H9 (cell line): Measurements from ENCODE around the gene NOD1. TPM values are rescaled to one million over a fixed set of nuclear protein-coding genes. Genes with fewer than 3 reads are reported as not detected.

Experiments
- DNase-seq: peaks from one replicate; pipeline ENCODE4 v3.0.0-alpha.2; 2017
- H2AFZ ChIP-seq: one replicate; pipeline ENCODE4 v1.6.1; 2013; ENCODE audit warnings: mild to moderate bottlenecking, low read length, control low read depth, moderate library complexity
- H2AK5ac ChIP-seq: 2 replicates; pipeline ENCODE4 v1.6.1; 2013; ENCODE audit warnings: low read length, control low read depth, mixed read lengths; ENCODE audit not compliant: insufficient read length
- H2BK120ac ChIP-seq: one replicate; pipeline ENCODE4 v1.6.1; 2013; ENCODE audit warnings: low read depth, mild to moderate bottlenecking, low read length, control low read depth, inconsistent platforms; ENCODE audit not compliant: poor library complexity, severe bottlenecking
- H2BK12ac ChIP-seq: 2 replicates; pipeline ENCODE4 v1.6.1; 2013; ENCODE audit warnings: low read length, control low read depth, mixed read lengths, low read depth; ENCODE audit not compliant: insufficient read length
- H2BK15ac ChIP-seq: 2 replicates; pipeline ENCODE4 v1.6.1; 2013; ENCODE audit warnings: low read depth, low read length, control low read depth
- H2BK20ac ChIP-seq: one replicate; pipeline ENCODE4 v1.6.1; 2013; ENCODE audit warnings: low read depth, mild to moderate bottlenecking, low read length, control low read depth, inconsistent platforms; ENCODE audit not compliant: poor library complexity, severe bottlenecking
- H2BK5ac ChIP-seq: 2 replicates; pipeline ENCODE4 v1.6.1; 2013; ENCODE audit warnings: low read length, control low read depth, mixed read lengths; ENCODE audit not compliant: insufficient read length
- H3K14ac ChIP-seq: 2 replicates; pipeline ENCODE4 v1.6.1; 2013; ENCODE audit warnings: low read length, control low read depth; ENCODE audit not compliant: insufficient read depth
- H3K18ac ChIP-seq: 2 replicates; pipeline ENCODE4 v1.6.1; 2013; ENCODE audit warnings: low read depth, mild to moderate bottlenecking, mixed read lengths, low read length, control low read depth; ENCODE audit not compliant: insufficient read length
- H3K23ac ChIP-seq: 2 replicates; pipeline ENCODE4 v1.6.1; 2013; ENCODE audit warnings: low read length, control low read depth, mixed read lengths, low read depth; ENCODE audit not compliant: insufficient read length
- H3K23me2 ChIP-seq: 2 replicates; pipeline ENCODE4 v1.6.1; 2013; ENCODE audit warnings: low read depth, mild to moderate bottlenecking, mixed read lengths, low read length, control low read depth; ENCODE audit not compliant: insufficient read length, poor library complexity, severe bottlenecking
- H3K27ac ChIP-seq: 2 replicates; pipeline ENCODE4 v1.5.1; 2013; ENCODE audit warnings: low read length, control low read depth, mixed read lengths, low read depth; ENCODE audit not compliant: insufficient read length
- H3K27me3 ChIP-seq: 2 replicates; pipeline ENCODE4 v1.6.1; 2013; ENCODE audit warnings: low read length, control low read depth, inconsistent platforms; ENCODE audit not compliant: insufficient read depth
- H3K4ac ChIP-seq: 2 replicates; pipeline ENCODE4 v1.6.1; 2013; ENCODE audit warnings: low read depth, mild to moderate bottlenecking, control low read depth, inconsistent platforms, low read length, moderate library complexity
- H3K4me1 ChIP-seq: 2 replicates; pipeline ENCODE4 v1.6.1; 2013; ENCODE audit warnings: low read length, control low read depth, inconsistent platforms; ENCODE audit not compliant: insufficient read depth
- H3K4me2 ChIP-seq: 2 replicates; pipeline ENCODE4 v1.6.1; 2013; ENCODE audit warnings: low read length, control low read depth, mixed read lengths; ENCODE audit not compliant: insufficient read length, insufficient read depth
- H3K56ac ChIP-seq: 2 replicates; pipeline ENCODE4 v1.6.1; 2013; ENCODE audit warnings: low read depth, mild to moderate bottlenecking, mixed read lengths, low read length, control low read depth; ENCODE audit not compliant: insufficient read length
- H3K79me1 ChIP-seq: 2 replicates; pipeline ENCODE4 v1.6.1; 2013; ENCODE audit warnings: low read depth, mild to moderate bottlenecking, moderate library complexity, low read length, control low read depth, inconsistent platforms; ENCODE audit not compliant: insufficient read depth, poor library complexity, severe bottlenecking
- H3K79me2 ChIP-seq: 2 replicates; pipeline ENCODE4 v1.6.1; 2013; ENCODE audit warnings: low read length, control low read depth, inconsistent platforms; ENCODE audit not compliant: insufficient read depth
- H3K9ac ChIP-seq: 2 replicates; pipeline ENCODE4 v1.6.1; 2013; ENCODE audit warnings: low read length, control low read depth, mixed read lengths; ENCODE audit not compliant: insufficient read length; ENCODE audit errors: extremely low read depth
- H3K9me3 ChIP-seq: one replicate; pipeline ENCODE4 v1.6.1; 2013; ENCODE audit warnings: low read depth, low read length, inconsistent platforms; ENCODE audit not compliant: control insufficient read depth
- H3T11ph ChIP-seq: one replicate; pipeline ENCODE4 v1.6.1; 2013; ENCODE audit warnings: mild to moderate bottlenecking, low read length, control low read depth, inconsistent platforms
- H4K20me1 ChIP-seq: one replicate; pipeline ENCODE4 v1.6.1; 2013; ENCODE audit not compliant: control insufficient read depth, insufficient read length, insufficient read depth
- H4K5ac ChIP-seq: 2 replicates; pipeline ENCODE4 v1.6.1; 2013; ENCODE audit warnings: low read depth, mild to moderate bottlenecking, mixed read lengths, low read length, control low read depth; ENCODE audit not compliant: insufficient read length
- H4K8ac ChIP-seq: replicated peaks from 2 replicates; pipeline ENCODE4 v1.6.1; 2013; ENCODE audit warnings: low read length, control low read depth, mixed read lengths, low read depth; ENCODE audit not compliant: insufficient read length
- H4K91ac ChIP-seq: 2 replicates; pipeline ENCODE4 v1.6.1; 2013; ENCODE audit warnings: low read depth, mild to moderate bottlenecking, moderate library complexity, mixed read lengths, low read length, control low read depth; ENCODE audit not compliant: insufficient read length
- H3K27ac Mint-ChIP-seq, 3 experiments: 2 replicates in 2 of 3; 3 replicates in 1 of 3; pipeline ENCODE4 v1.8.0; 2020 to 2021; ENCODE audit warnings: mixed read lengths in 3 of 3, mild to moderate bottlenecking in 1 of 3, moderate library complexity in 1 of 3
- H3K27me3 Mint-ChIP-seq: 2 replicates; pipeline ENCODE4 v1.8.0; 2021; ENCODE audit warnings: low read depth, mild to moderate bottlenecking, moderate library complexity, mixed read lengths
- H3K36me3 Mint-ChIP-seq, 3 experiments: 2 replicates in 2 of 3; 3 replicates in 1 of 3; pipeline ENCODE4 v1.8.0; 2020 to 2021; ENCODE audit warnings: low read depth in 3 of 3, mixed read lengths in 3 of 3; ENCODE audit not compliant: insufficient read depth in 1 of 3
- H3K4me1 Mint-ChIP-seq, 2 experiments: 2 replicates each; pipeline ENCODE4 v1.8.0; 2020; ENCODE audit warnings: mixed read lengths in 2 of 2
- H3K4me3 Mint-ChIP-seq, 2 experiments: 2 replicates in 1 of 2; 3 replicates in 1 of 2; pipeline ENCODE4 v1.8.0; 2020 to 2021; ENCODE audit warnings: mild to moderate bottlenecking in 2 of 2, mixed read lengths in 2 of 2, moderate library complexity in 1 of 2
- H3K9me3 Mint-ChIP-seq, 2 experiments: 2 replicates in 1 of 2; 3 replicates in 1 of 2; pipeline ENCODE4 v1.8.0; 2020; ENCODE audit warnings: mild to moderate bottlenecking in 2 of 2, mixed read lengths in 2 of 2, moderate library complexity in 1 of 2
- WGBS: extraction: QIAGEN DNeasy Blood & Tissue Kit; methylation state at CpG from one replicate; pipeline ENCODE4 v1.1.7; 2013; ENCODE audit warnings: missing lambda C conversion rate, low lambda C conversion rate, mixed read lengths; ENCODE audit not compliant: insufficient read length; ENCODE audit errors: extremely low coverage; 5-methylcytosine and 5-hydroxymethylcytosine counted together
- total RNA-seq: library from RNA; stranded (reverse); gene quantifications from 2 replicates; pipeline ENCODE4 v1.2.1, GENCODE V29; 2021
- TF ChIP-seq, protein P1 (sequence below): fragments of 200-600 bp; sonication (generic); conservative IDR thresholded peaks from 3 replicates; pipeline ENCODE4 v1.8.0; 2021; ENCODE audit warnings: antibody characterized with exemption, mild to moderate bottlenecking

NOD1 gene
- total RNA-seq, 1 experiment from 2014 or later: 5.3 TPM

DNA sequence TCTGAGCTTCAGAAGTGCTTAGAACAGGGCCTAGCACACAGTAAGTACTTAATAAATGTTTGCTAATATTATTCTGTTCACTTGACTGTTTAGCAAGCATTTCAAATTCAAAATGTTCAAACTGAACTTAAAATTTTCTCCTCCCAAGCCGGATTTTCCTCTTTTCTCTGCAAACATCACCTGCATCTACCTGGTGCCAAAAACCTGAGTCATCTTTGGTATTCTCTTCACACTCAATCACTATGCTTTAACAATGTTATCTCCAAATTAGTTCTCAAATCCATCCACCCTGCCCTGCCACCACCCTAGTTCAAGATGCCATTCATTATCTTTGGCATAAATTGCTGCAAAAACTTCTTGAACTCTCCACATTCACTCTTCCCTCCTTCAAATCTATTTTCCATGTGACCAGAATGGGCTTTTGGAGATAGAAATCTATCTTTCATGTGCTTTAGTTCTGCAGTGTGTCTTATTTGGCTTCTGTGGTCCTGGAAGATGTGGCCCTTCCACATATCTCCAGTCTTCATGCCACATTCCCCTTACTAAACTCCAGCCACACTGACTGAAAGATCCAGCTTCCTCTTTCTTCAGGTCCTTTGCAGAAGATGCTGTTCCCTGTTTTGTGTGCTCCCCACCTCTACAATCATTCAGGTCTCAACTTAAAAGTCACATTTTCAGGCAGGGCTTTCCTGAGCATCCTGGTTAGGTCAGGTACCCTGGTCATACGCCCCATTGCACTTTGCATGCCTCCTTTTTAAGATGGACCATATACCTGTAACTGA is 24.1 kb upstream of the NOD1 start:
- Histone ChIP-seq H2BK12ac (no peak overlapping the region), H2BK5ac (no peak overlapping the region), H3K23me2 (peaks cover 9% of the 10 kb centered on the region), H3K79me1 (peaks cover 6% of the 10 kb centered on the region), H4K8ac (no peak overlapping the region), H3K23ac (no peak overlapping the region), H3K56ac (no peak overlapping the region), H3K4ac (no peak overlapping the region), H3K9me3 (no peaks in the 10 kb centered on the region), H4K5ac (no peak overlapping the region), H3K27me3 (no peaks in the 10 kb centered on the region), H3K27ac (no peak overlapping the region), H2AFZ (no peak overlapping the region), H2BK120ac (no peak overlapping the region), H4K20me1 (no peaks in the 10 kb centered on the region), H3K14ac (no peak overlapping the region), H2BK20ac (no peak overlapping the region), H3K4me1 (peaks cover 11% of the 10 kb centered on the region; the same call in 1 of the 2 replicates), H3K18ac (no peak overlapping the region), H3K79me2 (peaks cover 19% of the 10 kb centered on the region; the same call in 1 of the 2 replicates), H2BK15ac (no peak overlapping the region), H3T11ph (no peak overlapping the region), H4K91ac (no peak overlapping the region), H3K4me2 (peak overlapping the region; percentile 99), H2AK5ac (no peak overlapping the region), H3K9ac (no peak overlapping the region)
- no CpG with 5 or more reads among the region's 2 CpGs for WGBS
- Mint-ChIP-seq H3K4me1 (peaks cover 20 to 21% of the 10 kb centered on the region in 2 experiments), H3K27me3 (peaks cover 14% of the 10 kb centered on the region), H3K27ac (no peak overlapping the region), H3K36me3 (peaks cover 22 to 50% (median 41%) of the 10 kb centered on the region in 3 experiments), H3K9me3 (peaks cover 17 to 19% of the 10 kb centered on the region in 2 experiments), H3K4me3 (peak overlapping the region in 1 of 2 experiments; percentile 83; a peak in 3 of 5 replicates)
- TF ChIP-seq, protein P1, sequence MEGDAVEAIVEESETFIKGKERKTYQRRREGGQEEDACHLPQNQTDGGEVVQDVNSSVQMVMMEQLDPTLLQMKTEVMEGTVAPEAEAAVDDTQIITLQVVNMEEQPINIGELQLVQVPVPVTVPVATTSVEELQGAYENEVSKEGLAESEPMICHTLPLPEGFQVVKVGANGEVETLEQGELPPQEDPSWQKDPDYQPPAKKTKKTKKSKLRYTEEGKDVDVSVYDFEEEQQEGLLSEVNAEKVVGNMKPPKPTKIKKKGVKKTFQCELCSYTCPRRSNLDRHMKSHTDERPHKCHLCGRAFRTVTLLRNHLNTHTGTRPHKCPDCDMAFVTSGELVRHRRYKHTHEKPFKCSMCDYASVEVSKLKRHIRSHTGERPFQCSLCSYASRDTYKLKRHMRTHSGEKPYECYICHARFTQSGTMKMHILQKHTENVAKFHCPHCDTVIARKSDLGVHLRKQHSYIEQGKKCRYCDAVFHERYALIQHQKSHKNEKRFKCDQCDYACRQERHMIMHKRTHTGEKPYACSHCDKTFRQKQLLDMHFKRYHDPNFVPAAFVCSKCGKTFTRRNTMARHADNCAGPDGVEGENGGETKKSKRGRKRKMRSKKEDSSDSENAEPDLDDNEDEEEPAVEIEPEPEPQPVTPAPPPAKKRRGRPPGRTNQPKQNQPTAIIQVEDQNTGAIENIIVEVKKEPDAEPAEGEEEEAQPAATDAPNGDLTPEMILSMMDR: no peak
- DNase-seq: no peak
